Inflammatory macrophage treated with lipopolysaccharide for 4 hours (primary cell): ENCODE measurements around the gene LRRC75A.
"Not testable (repeated sequence)": the region's sequence is repeated elsewhere in the genome, so short reads cannot be mapped to it uniquely, and the experiment has no call there.

Experiments
- DNase-seq: peaks from one replicate; pipeline ENCODE4 v3.0.0-alpha.2; 2020

Gene LRRC75A

DNA sequence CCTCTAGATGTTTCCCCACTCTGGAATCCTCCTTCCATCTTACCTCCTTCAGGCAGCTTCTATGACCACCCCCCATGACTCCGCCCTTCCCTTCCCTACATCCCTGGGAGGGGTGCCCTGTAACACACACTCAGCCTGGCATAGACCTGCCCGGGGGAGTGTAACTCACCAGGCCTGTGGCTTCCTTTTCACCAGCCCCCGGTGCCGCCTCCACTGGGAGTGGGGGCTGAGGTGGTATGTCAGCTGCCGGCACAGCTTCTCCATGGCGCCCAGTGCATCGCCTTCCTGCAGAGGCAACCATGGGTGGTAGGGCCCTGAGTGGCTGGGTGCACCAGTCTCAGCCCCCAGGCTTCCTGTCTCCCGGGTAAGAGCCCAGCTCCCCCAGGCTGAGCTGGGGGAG is 44.3 kb downstream of the LRRC75A start:
- DNase-seq = no peak

DNA sequence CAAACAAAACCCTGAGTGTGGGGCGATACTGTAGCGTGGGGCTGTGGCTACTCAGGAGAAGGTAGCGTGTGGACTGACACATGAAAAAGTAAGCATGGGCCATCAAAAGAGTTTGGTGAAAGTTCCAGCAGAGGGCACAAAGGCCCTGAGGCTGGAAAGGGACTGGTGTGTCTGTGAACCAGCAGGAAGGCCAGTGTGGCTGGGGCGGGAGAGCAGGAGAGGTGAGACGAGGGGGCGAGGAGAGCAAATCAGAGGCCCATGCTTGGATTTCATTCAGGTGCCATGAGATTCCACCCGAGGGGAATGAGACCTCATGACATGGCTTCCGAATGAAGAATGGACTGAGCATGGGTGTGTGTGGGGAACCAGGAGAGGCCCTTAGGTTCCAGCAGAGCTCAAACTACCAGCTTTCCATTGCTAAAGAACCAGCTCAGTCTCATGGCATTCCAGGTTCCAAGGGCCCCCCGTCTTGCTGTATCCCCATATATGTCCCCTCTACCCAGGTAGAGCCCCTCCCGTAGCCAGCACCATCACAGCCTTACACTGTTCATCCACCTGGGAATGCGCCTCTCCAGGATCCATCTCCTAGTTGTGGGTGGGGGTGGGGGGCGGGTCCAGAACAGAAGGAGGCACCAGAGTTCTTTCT is 45.5 kb downstream of the LRRC75A start:
- no peak for DNase-seq

DNA sequence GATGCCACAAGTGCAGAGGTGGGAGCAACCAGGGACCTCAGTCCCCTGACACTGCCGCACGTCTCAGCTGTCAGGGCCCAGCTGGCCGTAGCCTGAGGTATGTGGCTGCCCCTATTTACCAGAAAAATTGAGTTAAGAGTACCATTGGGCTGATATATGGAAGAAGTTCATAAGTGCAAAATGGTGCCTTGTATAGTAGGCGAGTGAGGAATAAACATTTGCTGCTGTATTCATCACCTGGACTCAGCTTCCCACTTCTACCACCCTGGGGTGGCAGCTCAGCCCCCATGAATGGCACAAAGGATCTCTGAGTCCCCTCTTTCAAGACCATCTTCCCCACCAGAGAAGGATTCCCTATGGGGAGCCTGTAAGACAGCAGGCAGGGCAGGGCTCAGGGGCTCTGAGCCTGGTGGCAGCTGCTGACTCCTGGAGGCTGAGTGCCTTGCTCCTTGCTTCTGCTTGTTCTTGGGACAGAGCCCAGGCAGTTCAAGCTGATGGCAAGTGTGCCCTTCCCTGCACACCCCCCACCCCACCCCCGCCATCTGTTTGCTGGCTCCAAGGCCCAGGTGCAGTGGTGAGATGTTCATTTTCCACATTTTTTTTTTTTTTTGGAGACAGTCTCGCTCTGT is 47.6 kb downstream of the LRRC75A start:
- no peak for DNase-seq

DNA sequence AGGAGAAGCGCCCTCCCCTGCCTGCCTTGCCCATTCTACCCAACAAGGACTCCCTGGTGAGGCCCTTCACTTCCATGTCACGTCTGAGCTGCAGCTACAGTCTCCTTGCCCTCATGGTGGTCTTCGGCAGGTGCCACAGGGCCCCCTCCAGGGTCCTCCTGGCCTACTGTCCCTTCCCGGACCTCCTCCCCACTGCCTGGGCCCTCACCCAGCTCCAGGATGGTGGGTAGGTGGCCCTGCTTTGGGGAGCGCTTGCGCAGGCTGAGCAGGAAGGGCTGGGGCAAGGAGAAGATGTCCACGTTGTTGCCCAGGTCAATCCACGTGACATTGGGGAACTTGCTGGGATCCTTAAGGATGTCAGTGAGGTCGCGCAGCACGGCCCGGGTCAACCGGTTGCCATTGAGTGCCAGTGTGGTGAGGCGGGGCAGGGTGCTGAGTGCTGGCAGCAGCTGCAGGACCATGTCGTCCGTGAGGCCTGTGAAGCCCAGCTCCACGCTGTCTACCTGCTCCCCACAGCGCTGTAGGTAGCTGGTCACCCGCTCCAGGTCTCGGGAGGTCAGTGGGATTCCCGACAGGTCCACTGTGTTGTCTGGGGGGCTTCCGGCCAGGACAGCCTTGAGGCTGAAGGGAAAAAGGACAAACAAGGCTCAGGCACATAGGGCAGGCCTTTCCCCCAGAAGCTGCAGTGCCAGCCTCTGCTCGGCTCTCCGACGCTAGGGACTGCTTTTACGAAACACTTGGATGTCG is 48.3 kb downstream of the LRRC75A start:
- DNase-seq = no peak

DNA sequence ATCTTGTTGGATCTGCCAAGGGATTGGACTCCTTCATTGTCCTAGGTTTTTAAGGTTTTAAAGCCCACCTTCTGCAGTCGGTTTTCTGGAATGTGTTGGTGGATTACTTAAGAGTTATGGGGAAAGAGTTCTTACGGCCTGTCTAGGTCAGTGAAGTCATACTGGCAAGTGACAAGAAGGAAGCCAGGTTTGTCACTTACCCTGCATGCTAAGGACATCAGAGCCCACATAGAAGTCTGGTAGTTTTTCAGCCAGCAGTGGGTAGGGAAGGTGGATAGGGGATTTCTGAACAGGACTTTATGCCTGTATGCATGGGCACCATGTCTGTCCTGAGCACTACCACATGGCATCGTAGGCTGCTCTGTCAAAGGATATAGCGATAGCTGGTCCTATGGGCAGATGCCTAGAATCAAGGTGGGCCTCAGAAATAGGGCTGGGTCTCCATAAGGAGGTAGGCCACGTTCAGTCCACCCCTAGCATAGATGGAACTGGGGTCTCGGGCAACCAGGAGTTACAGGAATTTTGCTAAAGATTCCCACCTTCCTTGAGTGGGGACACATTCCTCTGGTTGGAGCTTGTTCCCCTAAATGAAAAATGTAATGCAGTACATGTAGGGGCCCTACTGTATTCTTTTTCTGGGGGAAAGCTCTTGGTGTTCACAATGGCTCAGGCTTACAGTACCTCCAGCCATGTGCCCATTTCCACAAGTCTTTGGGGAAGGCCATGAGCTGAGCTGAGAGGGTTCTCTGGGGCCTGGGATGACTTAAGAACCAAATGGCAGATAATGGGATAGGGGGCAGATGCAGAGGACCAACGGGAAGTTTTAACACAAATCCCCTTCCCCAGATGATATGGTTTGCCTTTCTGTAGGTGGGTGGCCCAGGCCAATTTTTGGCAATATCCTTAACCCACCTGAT is 49.1 kb downstream of the LRRC75A start:
- peak; percentile 40 for DNase-seq

DNA sequence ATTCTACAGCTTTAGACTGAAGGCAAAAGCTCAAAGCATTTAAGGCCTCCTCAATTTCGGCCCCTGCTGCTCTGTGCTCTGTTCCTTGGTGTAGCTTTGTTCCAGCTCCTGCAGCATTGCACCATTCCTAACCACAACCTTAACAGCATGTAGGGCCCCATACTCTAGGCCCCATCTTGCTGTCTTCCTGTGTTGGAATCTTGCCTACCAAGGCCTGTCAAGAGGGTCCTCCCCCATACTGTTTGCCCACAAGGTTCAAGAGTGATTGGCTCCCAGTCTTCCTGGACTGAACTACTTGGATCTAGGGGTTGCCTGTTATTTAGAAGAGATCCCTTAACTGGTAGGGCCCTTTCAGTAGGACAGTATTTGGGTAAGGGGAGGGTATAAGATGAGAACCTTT is 49.9 kb downstream of the LRRC75A start:
- no peak for DNase-seq

DNA sequence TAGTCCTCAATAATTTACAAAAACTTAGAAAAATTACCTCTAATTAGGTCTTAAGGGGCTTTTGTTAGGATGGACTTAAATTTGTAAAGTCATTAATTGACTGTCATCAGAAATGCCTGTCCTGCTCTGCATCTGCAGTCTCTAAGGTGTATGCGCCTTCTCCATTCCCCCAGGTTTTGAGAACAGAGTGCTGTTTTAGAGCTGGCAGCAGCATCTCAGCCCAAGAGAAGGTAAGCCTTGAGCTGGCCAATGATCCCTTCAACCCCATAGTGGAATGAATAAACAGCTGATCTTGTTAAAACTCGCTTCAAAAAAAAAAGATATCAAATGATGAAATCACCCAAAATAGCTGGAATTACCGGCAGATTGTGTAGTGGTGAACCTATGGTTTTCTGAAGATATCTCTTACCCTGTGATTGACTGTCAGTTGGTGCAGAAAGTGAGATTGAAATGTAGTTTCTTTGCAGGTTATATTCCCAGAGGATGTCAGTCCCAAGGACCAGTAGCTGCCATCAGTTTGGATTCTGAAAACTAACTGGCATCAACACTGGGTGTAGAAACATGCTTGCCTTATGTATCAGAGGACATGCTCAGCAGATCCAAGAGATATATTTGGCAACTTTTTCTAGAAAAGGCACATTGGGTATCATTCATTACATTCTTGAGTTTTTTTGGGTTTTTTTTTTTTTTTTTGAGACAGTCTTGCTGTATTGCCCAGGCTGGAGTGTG is 50.9 kb downstream of the LRRC75A start:
- no peak for DNase-seq

DNA sequence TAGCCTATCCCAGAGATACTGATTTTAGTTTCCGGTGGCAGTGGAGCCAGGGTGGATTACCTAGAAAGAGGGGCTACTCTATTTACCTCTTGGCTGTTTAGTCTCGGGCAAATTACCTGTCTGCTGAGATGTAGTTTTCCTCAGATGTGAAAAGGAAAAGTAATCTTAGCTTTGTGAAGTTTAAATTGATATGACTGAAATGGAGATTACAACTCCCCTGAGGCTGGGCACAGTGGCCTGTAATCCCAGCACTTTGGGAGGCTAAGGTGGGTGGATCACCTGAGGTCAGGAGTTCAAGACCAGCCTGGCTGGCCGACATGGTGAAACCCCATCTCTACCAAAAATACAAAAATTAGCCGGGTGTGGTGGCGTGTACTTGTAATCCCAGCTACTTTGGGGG is 51.6 kb downstream of the LRRC75A start:
- not testable (repeated sequence) for DNase-seq

DNA sequence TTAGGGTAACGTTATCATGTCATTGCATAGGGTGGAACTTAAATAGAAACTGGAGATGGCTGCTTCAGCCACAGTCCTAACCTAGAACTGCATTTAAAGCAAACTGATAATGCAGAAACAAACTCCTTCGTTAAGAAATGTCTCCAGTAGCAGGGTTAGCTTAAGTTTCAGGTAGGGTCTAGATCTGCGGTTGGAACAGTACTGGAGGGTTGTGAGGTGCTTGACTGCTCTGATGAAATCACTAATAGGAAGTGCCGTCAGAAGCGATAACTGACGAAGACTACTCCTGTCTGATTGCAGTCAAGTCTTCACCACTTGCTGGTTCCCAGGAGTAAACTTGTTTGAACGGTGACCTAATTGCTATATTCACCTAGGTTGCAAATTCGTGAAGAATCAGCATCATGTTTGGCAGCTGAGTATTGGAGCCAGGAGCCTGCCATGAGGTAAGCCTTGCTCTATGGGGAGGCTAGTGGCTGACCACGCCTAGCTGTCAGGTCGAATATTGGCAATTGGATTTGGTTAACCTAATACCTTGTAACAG is 52.1 kb downstream of the LRRC75A start:
- peak; percentile 42 for DNase-seq

DNA sequence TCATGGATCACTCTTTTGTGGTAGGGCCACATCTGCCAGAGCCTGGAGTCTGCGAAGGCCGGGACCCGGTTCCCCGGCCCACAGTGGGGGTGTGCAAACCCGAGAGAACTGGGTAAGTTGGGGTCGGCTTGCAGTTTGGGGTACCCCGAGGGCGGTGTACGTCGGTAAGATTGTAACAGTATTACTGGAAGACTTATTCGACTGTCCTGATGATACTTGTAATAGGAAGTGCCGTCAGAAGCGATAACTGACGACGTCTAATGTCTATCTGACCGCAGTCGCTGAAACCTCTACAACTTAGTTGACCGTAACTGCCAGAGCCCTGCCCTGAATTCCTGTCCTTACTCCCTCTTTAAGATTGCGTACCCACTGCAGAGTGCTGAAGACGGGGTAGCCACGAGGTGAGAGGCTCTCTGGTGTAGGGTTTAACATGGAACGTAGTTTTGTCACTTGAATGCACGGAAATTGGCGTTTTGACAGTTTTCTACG is 52.6 kb downstream of the LRRC75A start:
- peak; percentile 41 for DNase-seq

DNA sequence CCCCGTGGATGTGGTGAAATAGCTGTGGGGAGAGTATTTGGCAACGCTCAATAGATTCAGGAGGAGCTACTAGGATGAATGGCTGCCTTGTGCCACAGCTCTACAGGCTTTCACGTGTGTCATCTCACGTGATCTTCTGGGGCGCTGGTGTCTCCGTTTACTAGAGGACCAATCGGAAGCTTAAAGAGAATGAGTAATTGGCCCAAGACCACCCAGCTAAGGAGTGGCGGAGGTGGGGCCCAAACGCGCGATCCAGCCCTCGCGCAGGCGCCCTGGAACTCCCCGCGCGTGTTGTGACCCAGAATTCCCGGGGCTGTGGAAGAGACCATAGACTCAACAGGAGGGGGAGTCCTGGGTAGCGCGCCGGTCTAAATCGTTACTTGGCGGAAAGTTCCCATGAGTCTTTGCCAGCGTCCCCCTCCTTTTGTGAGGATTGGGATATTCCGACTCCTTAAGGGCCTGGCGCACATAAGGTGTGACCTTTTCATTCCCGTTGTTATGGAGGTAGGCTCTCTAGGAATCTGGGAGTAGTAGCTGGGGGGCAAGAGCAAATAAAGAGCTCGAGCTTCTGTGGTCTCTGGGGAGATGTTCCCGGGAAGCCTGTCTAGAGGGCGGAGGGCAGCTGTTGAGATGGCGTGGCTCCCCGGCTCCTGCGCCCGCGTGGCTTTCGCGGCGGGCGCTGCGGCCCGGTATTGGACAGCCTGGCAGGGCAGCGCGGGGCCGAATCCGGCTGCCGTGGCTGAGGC is 53.3 kb downstream of the LRRC75A start:
- DNase-seq = peak; percentile 98

DNA sequence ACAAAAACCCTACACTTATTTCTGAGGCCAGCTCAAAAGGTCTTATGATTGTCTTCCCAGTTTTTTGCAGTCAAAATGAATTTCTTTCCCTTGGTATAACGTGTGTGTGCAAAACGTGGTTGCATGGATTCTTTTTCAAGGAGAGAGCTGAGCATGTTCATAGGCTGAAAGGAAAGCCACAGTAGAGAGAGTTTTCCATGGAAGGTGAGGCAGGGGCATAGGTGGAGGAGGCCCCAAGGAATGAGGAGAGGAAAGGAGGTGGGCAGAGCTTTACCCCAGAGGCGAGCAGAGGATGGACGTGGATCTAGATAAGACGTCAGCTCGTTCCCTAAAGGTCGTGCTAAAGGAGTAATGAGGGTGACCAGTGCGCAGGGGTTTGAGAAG is 53.8 kb downstream of the LRRC75A start:
- DNase-seq = no peak

DNA sequence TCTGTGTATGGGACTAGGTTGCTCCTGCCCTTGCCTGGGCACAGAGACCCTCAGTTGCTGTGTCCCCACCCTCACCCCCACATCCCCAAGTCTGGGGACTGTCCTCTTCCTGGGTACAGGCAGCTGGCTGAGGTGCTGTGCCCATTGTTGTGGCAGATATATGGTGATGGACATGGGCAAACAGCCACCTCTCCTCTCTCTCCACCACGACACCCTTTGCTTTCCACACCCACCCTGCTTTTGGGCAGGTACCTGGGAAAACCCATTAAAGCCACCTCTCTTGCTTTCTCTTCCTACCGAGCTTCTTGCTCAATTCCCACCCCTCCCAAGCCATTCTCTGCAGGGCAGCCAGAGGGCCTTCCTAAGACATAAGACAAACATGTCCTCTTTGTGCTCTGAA is 54.9 kb downstream of the LRRC75A start:
- DNase-seq = no peak

DNA sequence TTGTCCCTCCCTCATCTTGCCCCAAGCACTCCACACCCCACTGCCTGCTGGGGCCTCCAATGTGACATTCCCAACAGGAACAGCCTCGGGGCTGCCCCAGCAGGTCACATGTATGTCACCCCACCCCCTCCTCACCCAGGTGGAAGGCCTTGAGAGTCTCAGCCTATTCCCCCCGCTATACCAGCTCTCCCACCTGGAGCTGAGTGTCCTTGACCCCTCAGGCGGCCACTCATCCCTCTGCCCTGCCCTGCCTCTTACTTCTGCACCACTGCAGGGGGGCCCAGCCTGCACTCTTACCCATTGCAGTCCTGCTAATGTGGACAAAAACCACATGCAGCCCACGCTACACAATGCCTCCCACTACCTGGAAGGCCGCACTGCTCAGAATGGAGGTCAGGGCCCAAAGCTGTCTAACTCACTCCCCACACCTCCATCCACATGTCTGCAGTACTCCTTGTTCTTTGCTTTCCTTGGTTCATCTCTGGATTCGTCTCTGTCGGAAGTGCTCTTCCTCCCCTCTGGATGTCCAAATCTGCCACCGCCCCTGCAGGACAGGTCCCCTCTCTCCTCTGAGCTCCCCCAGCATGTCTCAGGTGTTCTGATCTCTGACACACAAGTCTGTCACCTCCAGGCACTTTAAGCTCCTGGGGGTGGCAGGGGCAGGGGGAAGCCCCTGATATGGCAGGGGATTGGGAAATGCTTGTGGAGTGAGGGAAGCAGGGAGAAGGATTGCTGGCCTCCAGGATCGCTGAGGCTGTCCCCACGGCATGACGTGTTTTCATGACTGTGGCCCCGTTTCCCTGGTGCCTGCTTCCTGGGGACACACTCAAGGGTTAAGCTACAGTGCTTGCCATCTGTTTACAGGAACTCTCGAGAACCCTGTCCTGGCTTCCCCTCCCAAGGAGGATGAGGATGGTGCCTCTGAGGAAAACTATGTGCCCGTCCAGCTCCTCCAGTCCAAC is 55.8 kb downstream of the LRRC75A start:
- no peak for DNase-seq

DNA sequence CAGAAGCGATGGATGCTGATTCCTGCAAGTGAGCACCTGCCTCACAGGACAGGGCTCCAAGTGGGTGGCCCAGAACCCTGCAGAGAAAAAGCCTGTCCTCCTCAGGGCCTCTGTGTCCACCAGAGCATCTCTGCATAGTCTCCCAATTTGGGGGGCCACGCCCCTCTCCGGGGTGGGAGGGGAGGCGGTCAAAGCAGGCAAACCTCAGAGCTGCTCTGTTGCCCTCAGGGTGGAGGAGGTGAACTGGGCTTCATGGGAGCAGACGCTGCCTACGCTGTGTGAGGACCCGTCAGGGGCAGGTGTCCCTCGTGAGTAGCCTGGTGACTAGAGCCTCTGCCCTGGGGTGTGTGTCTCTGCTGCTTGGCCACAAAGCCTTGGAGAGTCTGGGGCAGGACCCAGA is 57.3 kb downstream of the LRRC75A start:
- DNase-seq = no peak

DNA sequence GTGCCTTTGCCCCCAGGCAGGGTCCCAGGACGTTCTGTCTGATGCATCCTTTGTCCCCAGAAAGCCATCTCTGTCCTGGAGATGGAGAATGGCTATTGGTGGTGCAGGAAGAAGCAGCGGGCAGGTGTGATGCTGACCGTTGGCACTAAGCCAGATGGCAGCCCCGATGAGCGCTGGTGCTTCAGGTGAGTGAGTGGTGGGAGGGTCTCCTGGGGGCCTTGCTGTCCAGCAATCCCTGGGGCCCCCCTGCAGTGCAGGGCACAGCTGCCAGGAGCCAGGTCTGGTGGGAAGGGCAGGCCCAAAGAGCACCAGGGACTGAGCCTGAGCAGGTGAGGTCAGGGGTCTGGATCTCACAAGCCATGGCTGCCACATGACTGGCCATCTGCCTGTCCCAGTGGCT is 58.5 kb downstream of the LRRC75A start:
- no peak for DNase-seq

DNA sequence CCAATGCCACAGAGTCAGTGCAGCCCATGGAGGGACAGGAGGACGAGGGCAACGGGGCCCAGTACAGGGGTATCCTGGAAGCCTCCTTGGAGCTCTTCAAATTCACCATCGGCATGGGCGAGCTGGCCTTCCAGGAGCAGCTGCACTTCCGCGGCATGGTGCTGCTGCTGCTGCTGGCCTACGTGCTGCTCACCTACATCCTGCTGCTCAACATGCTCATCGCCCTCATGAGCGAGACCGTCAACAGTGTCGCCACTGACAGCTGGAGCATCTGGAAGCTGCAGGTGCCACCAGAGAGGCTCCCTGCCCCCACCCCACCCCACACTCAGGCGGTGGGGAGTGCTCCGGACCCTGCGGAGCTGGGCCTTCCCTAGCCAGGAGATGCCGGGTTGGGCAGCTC is 60.0 kb downstream of the LRRC75A start:
- DNase-seq = no peak

DNA sequence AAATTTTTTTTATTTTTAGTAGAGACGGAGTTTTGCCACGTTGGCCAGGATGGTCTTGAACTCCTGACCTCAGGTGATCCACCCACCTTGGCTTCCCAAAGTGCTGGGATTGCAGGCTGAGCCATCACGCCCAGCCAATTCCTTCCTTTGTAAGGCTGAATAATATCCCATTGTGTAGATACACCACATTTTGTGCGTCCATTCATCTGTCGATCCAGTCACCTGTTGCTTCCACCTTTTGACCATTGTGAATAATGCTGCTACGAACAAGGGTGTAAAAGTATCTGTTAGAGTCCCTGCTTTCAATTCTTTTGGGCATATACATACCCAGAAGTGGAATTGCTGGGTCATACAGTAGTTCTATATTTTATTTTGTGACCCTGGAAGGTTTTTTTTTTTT is 61.3 kb downstream of the LRRC75A start:
- no peak for DNase-seq

DNA sequence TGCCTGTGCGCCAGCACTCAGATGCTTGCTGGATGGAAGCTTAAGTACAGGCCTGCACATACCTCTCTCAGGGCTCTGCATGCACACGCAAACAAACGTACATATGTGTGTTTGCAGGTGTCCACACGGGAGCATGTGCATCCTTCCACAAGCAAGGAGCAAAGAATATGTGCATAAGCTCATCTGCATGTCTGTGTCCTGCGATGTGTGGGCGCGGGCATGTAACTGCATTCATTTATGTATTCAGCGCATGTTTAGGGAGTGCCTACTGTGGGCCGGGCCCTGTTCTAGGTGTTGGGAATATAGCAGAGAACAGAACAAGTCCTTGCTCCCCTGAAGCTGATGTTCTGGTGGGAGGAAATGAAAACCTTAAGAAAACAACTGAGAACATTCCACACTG is 62.9 kb downstream of the LRRC75A start:
- DNase-seq = no peak
